OCI-LY3 (cell line): Measurements from ENCODE around the gene ALDH1B1.

Experiments used
- H2AFZ ChIP-seq: fragments of 200-600, 300-600 bp; shearing (Covaris generic); 2 replicates; pipeline ENCODE4 v1.6.0; 2014; ENCODE audit warnings: antibody characterized with exemption, low read depth, low read length
- H3K27ac ChIP-seq: fragments of 200-600, 300-600 bp; sonication (generic); 2 replicates; pipeline ENCODE4 v1.5.1; 2014; ENCODE audit warnings: mild to moderate bottlenecking, low read length, moderate library complexity, mixed read lengths
- H3K27me3 ChIP-seq: fragments of 200-600, 300-600 bp; sonication (generic); 2 replicates; pipeline ENCODE4 v1.6.1; 2014; ENCODE audit warnings: low read depth, low read length, mixed read lengths
- H3K36me3 ChIP-seq: fragments of 200-600, 300-600 bp; sonication (generic); replicated peaks from 2 replicates; pipeline ENCODE3; 2014; ENCODE audit warnings: low read depth, low read length, mixed read lengths
- H3K4me1 ChIP-seq: fragments of 300-600, 200-600 bp; sonication (generic); 2 replicates; pipeline ENCODE4 v1.6.1; 2014; ENCODE audit warnings: low read length, mixed read lengths
- H3K4me2 ChIP-seq: fragments of 200-600, 300-600 bp; sonication (generic); 2 replicates; pipeline ENCODE4 v1.6.1; 2014; ENCODE audit warnings: low read length, mixed read lengths
- H3K4me3 ChIP-seq: fragments of 300-600, 200-600 bp; sonication (generic); 2 replicates; pipeline ENCODE4 v1.5.1; 2014; ENCODE audit warnings: antibody characterized with exemption, mild to moderate bottlenecking, low read length, moderate library complexity
- H3K79me2 ChIP-seq: fragments of 300-600, 200-600 bp; shearing (Covaris generic); 2 replicates; pipeline ENCODE4 v1.6.1; 2014; ENCODE audit warnings: mild to moderate bottlenecking, low read length, mixed read lengths
- H3K9ac ChIP-seq: fragments of 300-600, 200-600 bp; shearing (Covaris generic); 2 replicates; pipeline ENCODE4 v1.6.0; 2014; ENCODE audit warnings: mild to moderate bottlenecking, low read length, moderate library complexity
- H3K9me3 ChIP-seq: fragments of 200-600, 300-600 bp; shearing (Covaris generic); 2 replicates; pipeline ENCODE4 v1.6.1; 2014; ENCODE audit warnings: low read length, mixed read lengths; ENCODE audit not compliant: insufficient read depth
- H4K20me1 ChIP-seq: fragments of 200-600, 300-600 bp; sonication (generic); 2 replicates; pipeline ENCODE4 v1.6.1; 2016; ENCODE audit warnings: low read length, mixed read lengths; ENCODE audit not compliant: insufficient read depth
- EZH2phosphoT487 ChIP-seq: fragments of 200-600 bp; shearing (Covaris generic); IDR thresholded peaks from 2 replicates; pipeline ENCODE4 v1.6.1; 2018; ENCODE audit warnings: antibody characterized with exemption, mixed run types, low read depth
- TF ChIP-seq, protein P1 (sequence below): fragments of 200-600, 300-600 bp; sonication (generic); IDR thresholded peaks from 2 replicates; pipeline ENCODE4 v1.5.1; 2014; ENCODE audit warnings: antibody characterized with exemption, low read length, low read depth

The ALDH1B1 gene

DNA sequence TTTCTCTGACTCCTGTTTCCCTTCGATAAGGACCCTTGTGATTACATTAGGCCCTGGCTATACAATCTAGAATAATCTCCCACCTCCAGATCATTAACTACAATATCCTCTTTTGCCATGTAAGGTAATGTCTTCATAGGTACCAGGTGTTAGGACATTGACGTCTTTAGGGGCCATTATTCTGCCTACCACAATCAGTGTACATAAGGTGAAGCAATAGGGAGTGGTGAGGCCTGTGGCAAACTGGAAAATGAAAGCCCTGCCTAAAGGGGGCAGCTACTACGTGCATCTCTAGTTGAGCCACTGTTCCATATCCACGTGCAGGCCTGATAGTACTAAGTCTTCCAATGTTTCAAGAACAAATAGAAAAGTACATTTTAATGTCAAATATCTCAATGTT, 4.8 kb upstream of the ALDH1B1 start:
- Histone ChIP-seq H3K9me3 (peaks cover 15% of the 10 kb centered on the region; the same call in 1 of the 2 replicates), H3K9ac (no peak overlapping the region), H3K79me2 (peaks cover 2% of the 10 kb centered on the region), H3K4me2 (no peak overlapping the region), H3K36me3 (no peaks in the 10 kb centered on the region), H2AFZ (no peak overlapping the region), H4K20me1 (no peaks in the 10 kb centered on the region), H3K4me3 (no peak overlapping the region), H3K27ac (no peak overlapping the region), H3K27me3 (no peaks in the 10 kb centered on the region; the same call in 1 of the 2 replicates), H3K4me1 (peaks cover 5% of the 10 kb centered on the region; the same call in 1 of the 2 replicates)
- TF ChIP-seq, protein P1, sequence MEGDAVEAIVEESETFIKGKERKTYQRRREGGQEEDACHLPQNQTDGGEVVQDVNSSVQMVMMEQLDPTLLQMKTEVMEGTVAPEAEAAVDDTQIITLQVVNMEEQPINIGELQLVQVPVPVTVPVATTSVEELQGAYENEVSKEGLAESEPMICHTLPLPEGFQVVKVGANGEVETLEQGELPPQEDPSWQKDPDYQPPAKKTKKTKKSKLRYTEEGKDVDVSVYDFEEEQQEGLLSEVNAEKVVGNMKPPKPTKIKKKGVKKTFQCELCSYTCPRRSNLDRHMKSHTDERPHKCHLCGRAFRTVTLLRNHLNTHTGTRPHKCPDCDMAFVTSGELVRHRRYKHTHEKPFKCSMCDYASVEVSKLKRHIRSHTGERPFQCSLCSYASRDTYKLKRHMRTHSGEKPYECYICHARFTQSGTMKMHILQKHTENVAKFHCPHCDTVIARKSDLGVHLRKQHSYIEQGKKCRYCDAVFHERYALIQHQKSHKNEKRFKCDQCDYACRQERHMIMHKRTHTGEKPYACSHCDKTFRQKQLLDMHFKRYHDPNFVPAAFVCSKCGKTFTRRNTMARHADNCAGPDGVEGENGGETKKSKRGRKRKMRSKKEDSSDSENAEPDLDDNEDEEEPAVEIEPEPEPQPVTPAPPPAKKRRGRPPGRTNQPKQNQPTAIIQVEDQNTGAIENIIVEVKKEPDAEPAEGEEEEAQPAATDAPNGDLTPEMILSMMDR = no peak
- no peak for TF ChIP-seq EZH2phosphoT487

DNA sequence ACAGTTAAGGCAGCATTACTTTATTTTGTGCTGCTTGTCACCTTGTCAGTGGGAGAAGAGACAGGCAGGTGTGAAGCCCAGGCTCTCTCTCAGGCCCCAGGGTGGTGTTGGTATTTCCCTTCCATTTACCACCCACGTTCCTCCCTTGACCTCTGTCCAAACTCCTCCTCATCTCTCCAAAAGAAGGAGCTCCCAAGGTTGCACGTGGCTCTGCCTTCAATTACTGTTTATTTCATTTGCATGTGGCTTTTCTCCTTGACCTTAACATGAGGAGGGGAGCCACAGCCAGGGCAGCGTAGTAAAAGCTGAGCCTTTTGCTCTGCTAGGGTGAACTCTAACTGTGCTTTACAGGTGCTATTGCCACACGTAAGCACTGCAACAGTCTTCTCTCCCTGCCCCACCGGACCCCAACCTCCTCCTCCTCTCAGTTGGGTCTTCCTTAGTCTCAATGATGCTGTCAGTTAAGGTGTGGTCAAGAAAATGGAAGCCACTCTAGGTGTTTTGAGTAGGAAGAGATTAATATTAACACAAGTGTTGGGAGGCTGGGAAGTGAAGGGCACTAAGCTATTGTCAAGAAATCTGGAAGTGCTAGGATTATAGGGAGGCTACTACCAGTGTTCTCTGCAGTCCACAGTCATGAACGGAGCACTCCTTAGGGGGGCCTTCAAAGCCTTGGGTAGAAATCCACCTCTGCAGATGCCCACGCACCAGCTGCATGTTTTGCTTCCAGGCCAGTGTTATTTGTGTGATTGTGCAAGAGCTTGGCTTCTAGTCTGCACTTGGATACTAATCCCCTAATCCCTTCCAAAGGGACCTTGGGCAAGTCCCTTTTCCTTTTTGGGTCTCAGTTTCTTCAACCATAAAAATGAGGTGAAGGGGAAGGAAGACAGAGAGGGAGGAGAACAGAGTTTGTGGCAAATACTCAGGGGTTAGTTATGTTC, 3.9 kb upstream of the ALDH1B1 start:
- no peak overlapping the region for H3K9ac ChIP-seq
- no peak overlapping the region for H2AFZ ChIP-seq
- no peak overlapping the region for H3K27ac ChIP-seq
- H3K79me2 ChIP-seq = peaks cover 10% of the 10 kb centered on the region
- peaks cover 8% of the 10 kb centered on the region for H3K4me1 ChIP-seq
- no peaks in the 10 kb centered on the region; the same call in 1 of the 2 replicates for H3K27me3 ChIP-seq
- H3K9me3 ChIP-seq = peaks cover 15% of the 10 kb centered on the region; the same call in 1 of the 2 replicates
- H3K4me2 ChIP-seq = no peak overlapping the region
- no peaks in the 10 kb centered on the region for H4K20me1 ChIP-seq
- no peak overlapping the region for H3K4me3 ChIP-seq
- H3K36me3 ChIP-seq = no peaks in the 10 kb centered on the region
- TF ChIP-seq, protein P1 = no peak
- TF ChIP-seq EZH2phosphoT487 = no peak

DNA sequence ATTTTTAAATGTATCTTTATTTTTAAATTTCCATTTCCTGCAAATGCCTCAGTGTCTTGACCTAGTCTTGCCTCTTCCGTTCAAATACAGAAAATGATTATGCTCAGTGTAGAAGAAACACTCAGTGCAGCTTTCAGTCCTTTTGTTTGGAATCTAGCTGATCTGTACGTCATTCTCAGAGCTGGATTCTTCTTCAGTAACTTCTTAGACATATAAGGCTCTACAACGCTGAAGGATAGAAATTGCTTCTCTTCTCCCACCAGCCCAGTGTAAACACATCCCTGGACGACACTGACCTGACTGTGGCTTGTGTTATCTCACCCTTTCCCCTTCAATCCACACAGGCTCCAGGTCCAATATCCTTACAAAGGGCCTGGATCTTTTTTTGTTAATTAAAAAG, 3.2 kb upstream of the ALDH1B1 start:
- Histone ChIP-seq H2AFZ (no peak overlapping the region), H3K36me3 (no peaks in the 10 kb centered on the region), H3K4me3 (no peak overlapping the region), H3K4me2 (no peak overlapping the region), H3K79me2 (peaks cover 18% of the 10 kb centered on the region), H4K20me1 (no peaks in the 10 kb centered on the region), H3K9me3 (peaks cover 13% of the 10 kb centered on the region; the same call in 1 of the 2 replicates), H3K27ac (no peak overlapping the region), H3K27me3 (no peaks in the 10 kb centered on the region; the same call in 1 of the 2 replicates), H3K9ac (no peak overlapping the region), H3K4me1 (peaks cover 10% of the 10 kb centered on the region)
- TF ChIP-seq, protein P1 = no peak
- TF ChIP-seq EZH2phosphoT487 = no peak

DNA sequence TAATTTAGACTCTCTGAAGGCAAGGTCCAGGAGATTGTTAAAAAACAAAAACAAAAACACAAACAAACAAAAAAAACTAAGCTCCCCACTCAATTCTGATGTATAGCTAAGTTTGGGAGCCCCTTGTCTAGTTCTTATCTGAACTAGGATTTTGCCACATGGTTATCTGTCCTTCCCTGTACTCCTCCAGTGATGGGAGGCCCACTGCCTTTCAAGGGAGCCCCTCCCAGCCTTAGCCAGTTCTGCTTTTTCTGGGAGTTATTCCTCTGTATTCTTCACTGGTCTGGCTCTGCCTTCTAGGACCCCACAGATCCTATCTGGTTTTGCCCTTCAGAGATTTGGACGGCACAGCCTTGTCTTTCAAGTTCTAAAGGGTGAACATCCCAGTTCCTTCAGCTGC, 2.1 kb upstream of the ALDH1B1 start:
- Histone ChIP-seq H3K27ac (no peak overlapping the region), H3K4me3 (no peak overlapping the region), H2AFZ (no peak overlapping the region), H4K20me1 (no peaks in the 10 kb centered on the region), H3K4me2 (no peak overlapping the region), H3K4me1 (peaks cover 10% of the 10 kb centered on the region), H3K9ac (no peak overlapping the region), H3K27me3 (no peaks in the 10 kb centered on the region), H3K9me3 (0 out of 2 replicates have a peak, but pooled peaks cover 4% of the 10 kb centered on the region), H3K79me2 (peaks cover 28% of the 10 kb centered on the region), H3K36me3 (peaks cover 7% of the 10 kb centered on the region)
- TF ChIP-seq EZH2phosphoT487 = no peak
- TF ChIP-seq, protein P1 = no peak
